ENCODE results near the gene NPTX2.

GRCh38 chr7:98619450-98620321 lies 2.6 kb downstream of the NPTX2 start:
- TF ChIP-seq CTCF (IDR thresholded peaks at IDR 0.05; ENCODE audit: low read length) (no peak), EZH2phosphoT487 (IDR thresholded peaks at IDR 0.05; ENCODE audit: low read length) (no peak)
